Endodermal cell (in vitro differentiated cells): Measurements from ENCODE around the gene HAUS7. TPM values are rescaled to one million over a fixed set of nuclear protein-coding genes. Genes with fewer than 3 reads are reported as not detected.

Source experiments
- DNase-seq: peaks from one replicate; pipeline ENCODE4 v3.0.0-alpha.2; 2017
- H3K27ac ChIP-seq: 2 replicates; pipeline ENCODE4 v1.5.1; 2013; ENCODE audit warnings: mild to moderate bottlenecking, low read depth, low read length, moderate library complexity
- H3K27me3 ChIP-seq: 2 replicates; pipeline ENCODE4 v1.6.1; 2013; ENCODE audit warnings: mild to moderate bottlenecking, low read length, moderate library complexity; ENCODE audit not compliant: insufficient read depth, control insufficient read depth, poor library complexity, severe bottlenecking
- H3K36me3 ChIP-seq: 2 replicates; pipeline ENCODE4 v1.7.0; 2013; ENCODE audit warnings: mild to moderate bottlenecking, low read length, moderate library complexity; ENCODE audit not compliant: control insufficient read depth, insufficient read depth
- H3K4me1 ChIP-seq: one replicate; pipeline ENCODE4 v1.7.0; 2013; ENCODE audit warnings: low read length; ENCODE audit not compliant: control insufficient read depth, insufficient read depth
- H3K4me3 ChIP-seq: 2 replicates; pipeline ENCODE4 v1.5.1; 2013; ENCODE audit warnings: mild to moderate bottlenecking, low read length, moderate library complexity
- H3K9ac ChIP-seq: 2 replicates; pipeline ENCODE4 v1.6.1; 2013; ENCODE audit warnings: mild to moderate bottlenecking, low read length, moderate library complexity; ENCODE audit not compliant: poor library complexity, severe bottlenecking; ENCODE audit errors: extremely low read depth
- H3K9me3 ChIP-seq: 2 replicates; pipeline ENCODE4 v1.6.1; 2013; ENCODE audit warnings: mild to moderate bottlenecking, low read length, moderate library complexity; ENCODE audit not compliant: control insufficient read depth
- H3K27ac Mint-ChIP-seq: 2 replicates; pipeline ENCODE4 v1.8.0; 2020; ENCODE audit warnings: mixed read lengths
- H3K27me3 Mint-ChIP-seq: 2 replicates; pipeline ENCODE4 v1.8.0; 2021; ENCODE audit warnings: mild to moderate bottlenecking, mixed read lengths; ENCODE audit not compliant: insufficient read depth
- H3K36me3 Mint-ChIP-seq: 2 replicates; pipeline ENCODE4 v1.8.0; 2020; ENCODE audit warnings: low read depth, mixed read lengths
- H3K4me1 Mint-ChIP-seq: 2 replicates; pipeline ENCODE4 v1.8.0; 2020; ENCODE audit warnings: mixed read lengths
- H3K4me3 Mint-ChIP-seq: 2 replicates; pipeline ENCODE4 v1.8.0; 2020; ENCODE audit warnings: mild to moderate bottlenecking, moderate library complexity, mixed read lengths
- H3K9me3 Mint-ChIP-seq: 2 replicates; pipeline ENCODE4 v1.8.0; 2020; ENCODE audit warnings: mild to moderate bottlenecking, mixed read lengths
- CTCF ChIP-seq: fragments of 200-600 bp; sonication (generic); conservative IDR thresholded peaks from 2 replicates; pipeline ENCODE4 v1.5.0; 2021; ENCODE audit warnings: antibody characterized with exemption, mild to moderate bottlenecking
- WGBS, 2 experiments: methylation state at CpG; one replicate each; pipeline versions ENCODE4 v1.1.5 to v1.1.7; 2013; ENCODE audit warnings: missing lambda C conversion rate in 2 of 2, mixed read lengths in 1 of 2; ENCODE audit not compliant: insufficient coverage in 1 of 2, insufficient read length in 1 of 2; 5-methylcytosine and 5-hydroxymethylcytosine counted together
- total RNA-seq, 2 donors: library from RNA; stranded (reverse); fragmentation: NEBNext Ultra II Directional in 1 of 2; extraction: Animal tissue kit (Norgen Biotek cat#: 25700) in 1 of 2; gene quantifications; 2 replicates in 1 of 2; 3 replicates in 1 of 2; pipeline ENCODE4 v1.2.1, GENCODE V29; 2021

The HAUS7 gene
- total RNA-seq, 2 donors from 2014 or later: 28.7 to 30.9 TPM

- Histone ChIP-seq H3K9me3 (no peaks in the 10 kb centered on the region), H3K36me3 (no peaks in the 10 kb centered on the region), H3K4me3 (no peak overlapping the region), H3K4me1 (no peaks in the 10 kb centered on the region), H3K27ac (no peak overlapping the region), H3K9ac (no peak overlapping the region), H3K27me3 (no peaks in the 10 kb centered on the region)
- TF ChIP-seq CTCF: no peak
- WGBS, 2 experiments: 78% methylated on average over 7 of the region's 7 CpGs; no CpG with 5 or more reads in 1 of the 2 experiments
- H3K36me3 Mint-ChIP-seq: no peaks in the 10 kb centered on the region
- H3K4me1 Mint-ChIP-seq: no peaks in the 10 kb centered on the region
- no peak overlapping the region for H3K4me3 Mint-ChIP-seq
- DNase-seq: no peak
- H3K27me3 Mint-ChIP-seq: no peaks in the 10 kb centered on the region
- H3K9me3 Mint-ChIP-seq: peaks cover 63% of the 10 kb centered on the region
- H3K27ac Mint-ChIP-seq: no peak overlapping the region
Measured at GRCh38 chrX:153441296-153441695, 29.1 kb downstream of the HAUS7 start.

GRCh38 chrX:153440556-153441135, 29.7 kb downstream of the HAUS7 start:
- peaks cover 65% of the 10 kb centered on the region for H3K9me3 Mint-ChIP-seq
- WGBS, 2 experiments: 81 to 88% methylated on average over 5 to 11 of the region's 13 CpGs
- no peaks in the 10 kb centered on the region for H3K27me3 Mint-ChIP-seq
- H3K36me3 ChIP-seq: no peaks in the 10 kb centered on the region
- no peak overlapping the region for H3K27ac ChIP-seq
- no peaks in the 10 kb centered on the region for H3K27me3 ChIP-seq
- no peaks in the 10 kb centered on the region for H3K9me3 ChIP-seq
- no peak overlapping the region for H3K4me3 ChIP-seq
- H3K4me1 ChIP-seq: no peaks in the 10 kb centered on the region
- no peak for TF ChIP-seq CTCF
- H3K27ac Mint-ChIP-seq: no peak overlapping the region
- H3K4me3 Mint-ChIP-seq: no peak overlapping the region
- H3K36me3 Mint-ChIP-seq: no peaks in the 10 kb centered on the region
- no peaks in the 10 kb centered on the region for H3K4me1 Mint-ChIP-seq
- H3K9ac ChIP-seq: no peak overlapping the region
- DNase-seq: no peak

- Mint-ChIP-seq H3K9me3 (peaks cover 65% of the 10 kb centered on the region), H3K27me3 (no peaks in the 10 kb centered on the region)
- TF ChIP-seq CTCF: no peak
Measured at GRCh38 chrX:153439977-153440376, 30.4 kb downstream of the HAUS7 start.

More at GRCh38 chrX:153439977-153440376, 30.4 kb downstream of the HAUS7 start:
- Histone ChIP-seq H3K4me3 (no peak overlapping the region), H3K36me3 (no peaks in the 10 kb centered on the region), H3K9ac (no peak overlapping the region), H3K27ac (no peak overlapping the region), H3K4me1 (no peaks in the 10 kb centered on the region), H3K27me3 (no peaks in the 10 kb centered on the region), H3K9me3 (no peaks in the 10 kb centered on the region)
- Mint-ChIP-seq H3K36me3 (no peaks in the 10 kb centered on the region), H3K27ac (no peak overlapping the region), H3K4me3 (no peak overlapping the region), H3K4me1 (no peaks in the 10 kb centered on the region)
- 89% methylated on average over 4 of the region's 4 CpGs; no CpG with 5 or more reads in 1 of the 2 experiments for WGBS, 2 experiments
- DNase-seq: no peak
